WTC11 (cell line): Measurements from ENCODE around the gene RAET1E.

Experiments
- AFF4 ChIP-seq: sonication (generic); formaldehyde crosslinking; IDR thresholded peaks from 2 replicates; pipeline ENCODE4 v1.8.1; 2023; ENCODE audit warnings: mild to moderate bottlenecking, missing genetic modification reagents, borderline replicate concordance
- CTCF ChIP-seq: fragments of 200-600 bp; IDR thresholded peaks from 2 replicates; pipeline ENCODE4 v1.8.0; 2022; ENCODE audit warnings: antibody characterized with exemption
- E2F4 ChIP-seq: sonication (generic); formaldehyde crosslinking; IDR thresholded peaks from 2 replicates; pipeline ENCODE4 v1.8.1; 2022; ENCODE audit warnings: low read depth, mild to moderate bottlenecking, moderate library complexity, missing genetic modification reagents, borderline replicate concordance
- GABPB1 ChIP-seq: sonication (generic); formaldehyde crosslinking; IDR thresholded peaks from 2 replicates; pipeline ENCODE4 v1.8.1; 2023; ENCODE audit warnings: mild to moderate bottlenecking, missing genetic modification reagents
- ZNF232 ChIP-seq: sonication (generic); formaldehyde crosslinking; IDR thresholded peaks from 2 replicates; pipeline ENCODE4 v1.8.0; 2022; ENCODE audit warnings: mild to moderate bottlenecking, missing genetic modification reagents
- ZNF281 ChIP-seq: sonication (generic); formaldehyde crosslinking; IDR thresholded peaks from 2 replicates; pipeline ENCODE4 v1.8.0; 2023; ENCODE audit warnings: mild to moderate bottlenecking, missing genetic modification reagents
- ZNF423 ChIP-seq: fragments of 250-450 bp; sonication (Bioruptor Pico); IDR thresholded peaks from 2 replicates; pipeline ENCODE4 v2.1.2; 2022; ENCODE audit warnings: mild to moderate bottlenecking, moderate library complexity

- TF ChIP-seq AFF4 (CRISPR knock-in tag) = no peak
- no peak for TF ChIP-seq CTCF
- no peak for TF ChIP-seq ZNF423 (CRISPR knock-in tag)
- TF ChIP-seq ZNF232 = no peak
- TF ChIP-seq E2F4 (CRISPR knock-in tag) = no peak
- TF ChIP-seq GABPB1 (CRISPR knock-in tag) = no peak
- no peak for TF ChIP-seq ZNF281 (CRISPR knock-in tag)
These were observed 6.9 kb upstream of the RAET1E start for GRCh38 chr6:149904661-149905370.
